Esophagus squamous epithelium (tissue), 5 donors: Measurements from ENCODE around the gene MBD2. TPM values are rescaled to one million over a fixed set of nuclear protein-coding genes. Genes with fewer than 3 reads are reported as not detected.
"Not testable (repeated sequence)": the region's sequence is repeated elsewhere in the genome, so short reads cannot be mapped to it uniquely, and the experiment has no call there.

Source experiments
- DNase-seq: peaks from one replicate; lab custom pipeline; 2025; lab: John Stamatoyannopoulos, UW
- H3K27ac ChIP-seq, 4 donors: fragments of 200-600 bp; sonication (generic); one replicate each; pipeline ENCODE4 v1.5.1; 2016 to 2019; ENCODE audit warnings: mild to moderate bottlenecking in 1 of 4
- H3K27me3 ChIP-seq, 4 donors: fragments of 200-600 bp; sonication (generic); 1 replicate in 3 of 4; 2 replicates in 1 of 4; pipeline versions ENCODE4 v1.5.1 to v1.6.0; 2017 to 2021; ENCODE audit warnings: antibody characterized with exemption in 1 of 4
- H3K36me3 ChIP-seq, 3 donors: fragments of 200-600 bp; sonication (generic); one replicate each; pipeline ENCODE4 v1.5.1; 2016 to 2019
- H3K4me1 ChIP-seq, 3 donors: fragments of 200-600 bp; sonication (generic); one replicate each; pipeline ENCODE4 v1.5.1; 2017 to 2019
- H3K4me3 ChIP-seq, 4 donors: fragments of 200-600 bp; sonication (generic); 1 replicate in 3 of 4; 2 replicates in 1 of 4; pipeline ENCODE4 v1.5.1; 2016 to 2019; ENCODE audit warnings: mild to moderate bottlenecking in 2 of 4, moderate library complexity in 1 of 4
- H3K9me3 ChIP-seq, 3 donors: fragments of 200-600 bp; sonication (generic); one replicate each; pipeline ENCODE4 v1.5.1; 2016 to 2019
- POLR2A ChIP-seq, 4 donors: fragments of 450-650 bp; IDR thresholded peaks; one replicate each; pipeline ENCODE4 v1.6.1; 2017; ENCODE audit warnings: antibody characterized with exemption in 4 of 4, mild to moderate bottlenecking in 4 of 4, moderate library complexity in 3 of 4
- WGBS, 2 donors: methylation state at CpG; one replicate each; pipeline ENCODE4 v1.1.5; 2018; 5-methylcytosine and 5-hydroxymethylcytosine counted together
- intact Hi-C: fragments of 100-400 bp; cut with DNase I; formaldehyde crosslinking; loops from one replicate; pipeline ENCODE4 v1.15.0; 2022
- total RNA-seq, 4 donors: library from RNA; depleted of rRNA; stranded (reverse); fragments of >200 nt; gene quantifications; one replicate each; pipeline ENCODE4 v1.1.0, GENCODE V29; 2016
- TF ChIP-seq, protein P1 (sequence below), 6 experiments: fragments of 450-650 bp in 4 of 6; fragments of 200-600 bp in 2 of 6; sonication (generic) in 2 of 6; IDR thresholded peaks; one replicate each; pipeline ENCODE4 v1.5.1; 2016 to 2019; ENCODE audit warnings: antibody characterized with exemption in 6 of 6, mild to moderate bottlenecking in 4 of 6, moderate library complexity in 4 of 6
- donor health status: DM: yes; HTN: yes; CAD: no.

Gene MBD2
- total RNA-seq, 4 donors from 2014 or later: 38.2 to 48.4 (median 46.3) TPM

DNA sequence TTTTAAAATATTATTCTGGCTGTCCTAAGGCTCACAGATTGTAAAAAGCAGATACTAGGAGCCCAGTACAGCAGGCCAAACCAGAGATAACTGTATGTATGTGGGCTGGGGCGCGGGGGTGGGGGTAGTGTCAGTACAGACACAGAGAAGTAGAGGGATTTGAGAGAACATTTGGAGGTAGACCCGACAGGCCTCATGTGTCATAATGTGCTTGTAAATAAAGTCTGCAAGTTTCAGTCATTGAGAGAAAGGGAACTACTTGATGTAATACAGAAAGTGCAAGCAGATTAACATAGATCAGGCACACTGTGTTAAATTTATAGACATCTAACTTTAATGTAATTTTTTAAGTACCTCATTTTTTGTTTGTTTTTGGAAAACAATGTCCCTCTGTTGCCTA is 37.4 kb upstream of the MBD2 start:
- no peaks in the 10 kb centered on the region for H3K36me3 ChIP-seq
- H3K4me1 ChIP-seq: peaks cover 10 to 62% (median 18%) of the 10 kb centered on the region in 3 donors
- WGBS, 2 donors: 47 to 62% methylated on average over 3 of the region's 3 CpGs
- H3K27ac ChIP-seq: peak overlapping the region; percentile 35 to 88 (median 84)
- intact Hi-C loops: no loop called here
- DNase-seq: no peak
- H3K27me3 ChIP-seq: no peaks in the 10 kb centered on the region
- no peaks in the 10 kb centered on the region for H3K9me3 ChIP-seq
- TF ChIP-seq, protein P1, sequence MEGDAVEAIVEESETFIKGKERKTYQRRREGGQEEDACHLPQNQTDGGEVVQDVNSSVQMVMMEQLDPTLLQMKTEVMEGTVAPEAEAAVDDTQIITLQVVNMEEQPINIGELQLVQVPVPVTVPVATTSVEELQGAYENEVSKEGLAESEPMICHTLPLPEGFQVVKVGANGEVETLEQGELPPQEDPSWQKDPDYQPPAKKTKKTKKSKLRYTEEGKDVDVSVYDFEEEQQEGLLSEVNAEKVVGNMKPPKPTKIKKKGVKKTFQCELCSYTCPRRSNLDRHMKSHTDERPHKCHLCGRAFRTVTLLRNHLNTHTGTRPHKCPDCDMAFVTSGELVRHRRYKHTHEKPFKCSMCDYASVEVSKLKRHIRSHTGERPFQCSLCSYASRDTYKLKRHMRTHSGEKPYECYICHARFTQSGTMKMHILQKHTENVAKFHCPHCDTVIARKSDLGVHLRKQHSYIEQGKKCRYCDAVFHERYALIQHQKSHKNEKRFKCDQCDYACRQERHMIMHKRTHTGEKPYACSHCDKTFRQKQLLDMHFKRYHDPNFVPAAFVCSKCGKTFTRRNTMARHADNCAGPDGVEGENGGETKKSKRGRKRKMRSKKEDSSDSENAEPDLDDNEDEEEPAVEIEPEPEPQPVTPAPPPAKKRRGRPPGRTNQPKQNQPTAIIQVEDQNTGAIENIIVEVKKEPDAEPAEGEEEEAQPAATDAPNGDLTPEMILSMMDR (IDR thresholded peaks at IDR 0.05): no peak
- TF ChIP-seq POLR2A (IDR thresholded peaks at IDR 0.05): no peak
- H3K4me3 ChIP-seq: no peak overlapping the region

DNA sequence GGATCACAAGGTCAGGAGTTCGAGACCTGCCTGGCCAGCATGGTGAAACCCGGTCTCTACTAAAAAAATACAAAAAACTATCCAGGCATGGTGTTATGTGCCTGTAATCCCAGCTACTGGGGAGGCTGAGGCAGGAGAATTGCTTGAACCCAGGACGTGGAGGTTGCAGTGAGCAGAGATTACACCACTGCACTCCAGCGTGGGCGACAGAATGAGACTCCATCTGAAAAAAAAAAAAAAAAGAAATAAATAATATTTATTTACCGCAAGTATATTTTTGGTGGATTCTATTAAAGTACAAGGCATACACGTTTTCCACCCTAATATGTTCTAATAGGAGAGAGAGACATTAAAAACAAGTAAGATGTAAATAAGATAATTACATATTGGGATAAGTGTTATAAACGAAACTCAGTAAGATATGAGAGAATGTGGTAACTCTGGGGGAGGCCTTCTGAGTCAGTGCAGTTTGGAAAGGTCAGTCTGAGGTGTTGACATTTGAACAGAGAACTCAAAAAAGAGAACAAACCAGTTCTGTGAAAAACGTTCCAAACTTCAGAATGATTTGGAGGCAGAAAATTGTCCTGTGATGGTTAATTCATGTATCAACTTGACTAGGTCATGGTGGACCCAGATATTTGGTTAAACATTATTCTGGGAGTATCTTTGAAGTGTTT is 36.1 kb upstream of the MBD2 start:
- DNase-seq: no peak
- intact Hi-C loops: no loop called here
- H3K27ac ChIP-seq: peak overlapping the region; percentile 74 to 88 (median 84)

DNA sequence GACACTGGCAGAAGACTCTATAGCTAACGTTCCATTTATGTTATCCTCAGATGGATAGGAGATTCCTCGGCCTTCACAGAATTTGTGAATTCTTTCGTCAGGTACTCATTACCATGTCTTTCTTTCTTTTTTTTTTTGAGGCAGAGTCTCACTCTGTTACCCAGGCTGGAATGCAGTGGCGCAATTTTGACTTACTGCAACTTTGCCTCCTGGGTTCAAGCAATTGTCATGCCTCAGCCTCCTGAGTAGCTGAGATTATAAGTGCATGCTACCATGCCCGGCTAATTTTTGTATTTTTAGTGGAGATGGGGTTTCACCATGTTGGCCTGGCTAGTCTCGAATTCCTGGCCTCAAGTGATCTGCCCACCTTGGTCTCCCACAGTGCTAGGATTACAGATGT is 33.3 kb upstream of the MBD2 start:
- intact Hi-C loops, DNase-seq, H3K4me3 ChIP-seq, H3K27me3 ChIP-seq, H3K36me3 ChIP-seq, H3K9me3 ChIP-seq: not testable (repeated sequence)
- Histone ChIP-seq H3K4me1 (peaks cover 10 to 86% (median 26%) of the 10 kb centered on the region in 3 donors), H3K27ac (peak overlapping the region in 3 of 4 donors; percentile 18 to 50 (median 23))
- WGBS, 2 donors: 78 to 79% methylated on average over 6 of the region's 6 CpGs

More for the DNA sequence above, 36.1 kb upstream of the MBD2 start:
- no peaks in the 10 kb centered on the region for H3K9me3 ChIP-seq
- peaks cover 10 to 73% (median 18%) of the 10 kb centered on the region in 3 donors for H3K4me1 ChIP-seq
- no peak overlapping the region for H3K4me3 ChIP-seq
- H3K27me3 ChIP-seq: no peaks in the 10 kb centered on the region
- no peaks in the 10 kb centered on the region for H3K36me3 ChIP-seq
- WGBS, 2 donors: 45 to 51% methylated on average over 9 of the region's 9 CpGs
- TF ChIP-seq, protein P1 (IDR thresholded peaks at IDR 0.05): no peak
- no peak for TF ChIP-seq POLR2A (IDR thresholded peaks at IDR 0.05)

DNA sequence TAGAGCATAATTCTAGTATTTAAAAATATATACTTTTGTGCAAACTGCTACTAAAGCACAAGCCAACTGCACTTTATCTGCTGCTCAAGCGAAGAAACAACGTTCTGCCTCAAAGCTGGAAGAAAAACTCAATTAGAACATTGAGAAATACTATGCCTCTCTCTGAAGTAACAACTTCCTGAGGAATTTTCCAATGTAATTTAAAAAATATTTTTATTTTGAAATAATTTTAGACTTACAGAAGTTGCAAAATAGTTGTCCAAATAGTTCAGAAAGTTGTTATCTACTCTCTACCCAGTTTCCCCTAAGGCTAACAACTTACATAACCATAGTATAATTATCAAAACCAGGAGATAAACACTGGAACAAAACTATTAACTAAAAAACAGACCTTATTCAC is 32.5 kb upstream of the MBD2 start:
- Histone ChIP-seq H3K4me3 (no peak overlapping the region), H3K27me3 (no peaks in the 10 kb centered on the region), H3K36me3 (no peaks in the 10 kb centered on the region), H3K4me1 (peaks cover 10 to 87% (median 32%) of the 10 kb centered on the region in 3 donors), H3K27ac (peak overlapping the region in 2 of 4 donors; percentile 50 to 83), H3K9me3 (no peaks in the 10 kb centered on the region)
- intact Hi-C loops: no loop called here
- no peak for DNase-seq
- TF ChIP-seq, protein P1 (IDR thresholded peaks at IDR 0.05): no peak
- TF ChIP-seq POLR2A (IDR thresholded peaks at IDR 0.05): no peak
- 49 to 58% methylated on average over 2 of the region's 2 CpGs for WGBS, 2 donors

DNA sequence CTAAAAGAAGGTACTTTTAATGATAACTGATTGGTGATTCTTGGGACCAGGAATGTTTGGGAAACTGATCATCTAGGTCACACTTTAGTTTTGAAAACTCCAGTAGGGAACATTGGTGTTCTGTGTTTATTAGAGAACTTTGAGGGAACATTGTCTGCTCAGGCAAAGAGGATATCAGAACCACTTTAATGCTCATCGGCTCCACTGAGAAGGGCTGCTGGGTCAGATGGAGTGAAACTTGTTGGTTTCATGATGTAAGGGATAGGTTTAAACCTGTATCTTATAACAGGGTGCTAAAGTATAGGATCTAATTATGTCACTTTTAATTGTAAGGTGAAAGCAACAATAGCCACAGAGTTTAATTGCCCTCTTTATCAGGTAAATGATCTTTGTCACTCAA is 30.7 kb upstream of the MBD2 start:
- TF ChIP-seq, protein P1 (IDR thresholded peaks at IDR 0.05): no peak
- intact Hi-C loops: no loop called here
- DNase-seq: no peak
- peak overlapping the region; percentile 15 to 83 (median 81) for H3K27ac ChIP-seq
- 21 to 45% methylated on average over 1 of the region's 1 CpG for WGBS, 2 donors
- H3K9me3 ChIP-seq: no peaks in the 10 kb centered on the region
- no peaks in the 10 kb centered on the region for H3K27me3 ChIP-seq
- no peaks in the 10 kb centered on the region for H3K36me3 ChIP-seq
- H3K4me1 ChIP-seq: peaks cover 1 to 87% (median 34%) of the 10 kb centered on the region in 3 donors
- H3K4me3 ChIP-seq: no peak overlapping the region
